ENCODE results near the gene SLC25A19. TPM values are rescaled to one million over a fixed set of nuclear protein-coding genes. Genes with fewer than 3 reads are reported as not detected.
"Not testable (repeated sequence)": the region's sequence is repeated elsewhere in the genome, so short reads cannot be mapped to it uniquely, and the experiment has no call there.

The SLC25A19 gene
- total RNA-seq, 6 experiments from 2014 or later, result 3.8 to 13.4 (median 7.3) TPM

GRCh38 chr17:75301049-75301448 lies 11.8 kb upstream of the SLC25A19 start:
- no peak for DNase-seq
- Histone ChIP-seq H3K4me3 (no peak overlapping the region), H3K27ac (no peak overlapping the region), H3K9me3 (no peaks in the 10 kb centered on the region), H3K27me3 (no peaks in the 10 kb centered on the region), H3K4me1 (no peaks in the 10 kb centered on the region), H3K36me3 (no peaks in the 10 kb centered on the region)
- peak in 3 of 4 donors; percentile 33 to 49 (median 38) for ATAC-seq
- WGBS (ENCODE audit: insufficient coverage, low coverage, low lambda C conversion rate, missing lambda C conversion rate), result 77% methylated on average over 8 of the region's 9 CpGs
- TF ChIP-seq POLR2A (IDR thresholded peaks at IDR 0.05), result no peak
- TF ChIP-seq, protein P1, sequence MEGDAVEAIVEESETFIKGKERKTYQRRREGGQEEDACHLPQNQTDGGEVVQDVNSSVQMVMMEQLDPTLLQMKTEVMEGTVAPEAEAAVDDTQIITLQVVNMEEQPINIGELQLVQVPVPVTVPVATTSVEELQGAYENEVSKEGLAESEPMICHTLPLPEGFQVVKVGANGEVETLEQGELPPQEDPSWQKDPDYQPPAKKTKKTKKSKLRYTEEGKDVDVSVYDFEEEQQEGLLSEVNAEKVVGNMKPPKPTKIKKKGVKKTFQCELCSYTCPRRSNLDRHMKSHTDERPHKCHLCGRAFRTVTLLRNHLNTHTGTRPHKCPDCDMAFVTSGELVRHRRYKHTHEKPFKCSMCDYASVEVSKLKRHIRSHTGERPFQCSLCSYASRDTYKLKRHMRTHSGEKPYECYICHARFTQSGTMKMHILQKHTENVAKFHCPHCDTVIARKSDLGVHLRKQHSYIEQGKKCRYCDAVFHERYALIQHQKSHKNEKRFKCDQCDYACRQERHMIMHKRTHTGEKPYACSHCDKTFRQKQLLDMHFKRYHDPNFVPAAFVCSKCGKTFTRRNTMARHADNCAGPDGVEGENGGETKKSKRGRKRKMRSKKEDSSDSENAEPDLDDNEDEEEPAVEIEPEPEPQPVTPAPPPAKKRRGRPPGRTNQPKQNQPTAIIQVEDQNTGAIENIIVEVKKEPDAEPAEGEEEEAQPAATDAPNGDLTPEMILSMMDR (IDR thresholded peaks at IDR 0.05), result no peak
- intact Hi-C loops (cut with DNase I), result no loop called here

DNA sequence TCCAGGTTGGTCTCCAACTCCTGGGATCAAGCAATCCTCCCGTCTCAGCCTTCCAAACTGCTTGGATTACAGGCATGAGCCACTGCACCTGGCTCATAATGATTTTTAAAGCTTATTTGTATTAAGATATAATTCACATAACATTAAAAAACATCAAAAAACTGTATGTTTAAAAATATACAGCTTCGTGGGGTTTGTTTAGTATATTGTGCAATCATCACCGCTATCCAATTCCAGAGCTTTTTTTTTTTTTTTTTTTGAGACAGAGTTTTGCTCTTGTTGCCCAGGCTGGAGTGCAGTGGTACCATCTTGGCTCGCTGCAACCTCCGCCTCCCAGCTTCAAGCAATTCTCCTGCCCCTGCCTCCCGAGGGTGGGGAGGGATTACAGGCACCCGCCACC lies 11.0 kb upstream of the SLC25A19 start:
- H3K27ac ChIP-seq, result no peak overlapping the region
- no peaks in the 10 kb centered on the region for H3K36me3 ChIP-seq
- TF ChIP-seq POLR2A (IDR thresholded peaks at IDR 0.05), result no peak
- TF ChIP-seq, protein P1 (IDR thresholded peaks at IDR 0.05), result no peak
- WGBS (ENCODE audit: insufficient coverage, low coverage, low lambda C conversion rate, missing lambda C conversion rate), result 52% methylated on average over 5 of the region's 7 CpGs
- no peaks in the 10 kb centered on the region for H3K9me3 ChIP-seq
- no peaks in the 10 kb centered on the region for H3K27me3 ChIP-seq
- intact Hi-C loops (cut with DNase I), result no loop called here
- H3K4me1 ChIP-seq, result no peaks in the 10 kb centered on the region
- ATAC-seq (no peak), DNase-seq (no peak)
- H3K4me3 ChIP-seq, result no peak overlapping the region

DNA sequence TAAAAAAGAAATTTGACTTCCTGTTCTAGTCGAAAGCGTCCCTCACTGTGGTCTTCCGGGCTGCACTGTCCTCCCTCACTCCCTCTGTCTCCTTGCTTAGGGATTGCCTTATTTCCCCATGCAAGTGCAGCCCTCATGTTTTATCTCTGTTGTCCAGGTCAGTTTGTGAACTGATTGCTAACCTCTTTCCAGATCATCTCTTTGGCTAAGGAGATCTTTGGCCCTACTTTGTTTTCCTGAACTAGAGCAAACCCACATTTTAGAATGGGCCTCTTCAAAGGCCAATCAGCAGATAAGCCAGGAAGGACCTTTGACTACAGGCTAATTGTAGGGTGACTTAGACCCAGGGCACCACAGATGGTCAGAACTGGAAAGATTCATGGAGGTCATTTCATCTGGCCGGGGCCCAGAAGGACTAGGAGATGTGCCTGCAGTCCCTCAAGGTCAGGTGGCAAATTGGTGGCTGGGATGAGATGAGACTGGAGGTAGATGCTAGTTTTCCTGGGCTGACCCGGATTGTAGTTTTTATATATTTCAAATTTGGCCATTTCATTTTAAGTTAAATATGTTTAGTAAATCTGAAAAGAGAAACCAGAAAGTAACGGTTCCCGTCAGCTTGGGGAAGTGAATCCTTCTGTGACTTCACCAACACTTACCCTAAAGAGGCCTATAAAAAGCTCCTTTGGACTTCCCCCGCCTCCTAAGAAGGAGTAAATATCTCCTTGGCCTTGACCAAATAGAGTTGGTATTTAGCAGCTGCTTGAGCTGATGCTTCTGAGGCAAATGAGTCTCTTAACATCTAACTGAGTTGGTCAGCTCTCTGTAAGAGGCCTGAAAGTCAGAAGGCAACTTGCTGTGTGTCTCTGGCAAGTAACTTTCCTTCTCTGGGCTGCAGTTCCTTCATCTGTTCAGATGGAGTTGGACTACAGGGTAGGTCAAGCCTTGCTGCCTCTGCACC lies 6.2 kb upstream of the SLC25A19 start:
- DNase-seq, result no peak
- H3K4me3 ChIP-seq, result no peak overlapping the region
- peak overlapping the region; percentile 16 to 75 (median 68) for H3K27ac ChIP-seq
- no peaks in the 10 kb centered on the region for H3K4me1 ChIP-seq
- TF ChIP-seq POLR2A (IDR thresholded peaks at IDR 0.05), result peak; percentile 26
- TF ChIP-seq, protein P1 (IDR thresholded peaks at IDR 0.05), result no peak
- H3K27me3 ChIP-seq, result no peaks in the 10 kb centered on the region
- 42% methylated on average over 7 of the region's 8 CpGs for WGBS (ENCODE audit: insufficient coverage, low coverage, low lambda C conversion rate, missing lambda C conversion rate)
- ATAC-seq, result peak; percentile 40 to 75 (median 62)
- no peaks in the 10 kb centered on the region for H3K9me3 ChIP-seq
- no peaks in the 10 kb centered on the region for H3K36me3 ChIP-seq
- intact Hi-C loops (cut with DNase I), result no loop called here

- WGBS (ENCODE audit: insufficient coverage, low coverage, low lambda C conversion rate, missing lambda C conversion rate), result 53% methylated on average over 11 of the region's 16 CpGs
- ATAC-seq; intact Hi-C loops (cut with DNase I): not testable (repeated sequence)
These were observed 3.7 kb upstream of the SLC25A19 start for GRCh38 chr17:75292810-75293448.

More at GRCh38 chr17:75292810-75293448, 3.7 kb upstream of the SLC25A19 start:
- not testable (repeated sequence) for H3K4me1 ChIP-seq, H3K27ac ChIP-seq, H3K9me3 ChIP-seq, H3K36me3 ChIP-seq, H3K27me3 ChIP-seq, H3K4me3 ChIP-seq
- peak in 1 of 3 donors; percentile 46 for DNase-seq

Data from right lobe of liver (tissue), 6 donors.